A549 (cell line): Measurements from ENCODE around the gene IQCB1. TPM values are rescaled to one million over a fixed set of nuclear protein-coding genes. Genes with fewer than 3 reads are reported as not detected.

Experiments used
- ATAC-seq, 2 experiments: fragments of 200-7000 bp in 1 of 2; fragments of >200 bp in 1 of 2; cut with Nextera tagmentation in 1 of 2; cut with Tn5 transposase in 1 of 2; 3 replicates each; pipeline versions ENCODE4 v1.8.0 to v1.9.1; 2018 to 2020; ENCODE audit warnings: mild to moderate bottlenecking in 1 of 2, moderate library complexity in 1 of 2
- CTCF ChIA-PET: fragments of 300-600 bp; sonication (Branson Sonifier 250); formaldehyde crosslinking; extraction: SDS; loops from one replicate; lab custom pipeline; 2021; ENCODE audit warnings: antibody characterized with exemption, inconsistent platforms; lab: Yijun Ruan, JAX
- POLR2A ChIA-PET: fragments of 350-600 bp; formaldehyde crosslinking; extraction: SDS; loops from one replicate; lab custom pipeline; 2021; ENCODE audit warnings: antibody characterized with exemption, inconsistent platforms; lab: Yijun Ruan, JAX
- DNase-seq, 2 experiments: peaks; one replicate each; pipeline versions ENCODE4 v3.0.0 to v3.0.0-alpha.2; 2011 to 2016; ENCODE audit warnings: low read depth in 1 of 2, low spot score in 1 of 2
- FAIRE-seq: peaks from 2 replicates; lab custom pipeline; 2011; peaks lifted over from hg19 to GRCh38; lab: Jason Lieb, UNC
- H3K27ac ChIP-seq, 2 experiments: fragments of >200 bp; sonication (Bioruptor Twin); formaldehyde crosslinking; 3 replicates each; pipeline ENCODE4 v1.5.1; 2016 to 2017
- H3K4me1 ChIP-seq: fragments of >200 bp; sonication (Bioruptor Twin); formaldehyde crosslinking; 3 replicates; pipeline ENCODE4 v1.6.1; 2016
- H3K4me2 ChIP-seq: fragments of >200 bp; sonication (Bioruptor Twin); formaldehyde crosslinking; 3 replicates; pipeline ENCODE4 v1.6.1; 2016
- H3K4me3 ChIP-seq: fragments of >200 bp; sonication (Bioruptor Twin); formaldehyde crosslinking; 3 replicates; pipeline ENCODE4 v1.5.1; 2016
- H3K9me3 ChIP-seq: fragments of >200 bp; sonication (Bioruptor Twin); formaldehyde crosslinking; 3 replicates; pipeline ENCODE4 v1.6.1; 2016
- ESRRA ChIP-seq: fragments of 150-350 bp; IDR thresholded peaks from 2 replicates; pipeline ENCODE4 v1.6.1; 2014; ENCODE audit warnings: mild to moderate bottlenecking, low read length, borderline replicate concordance
- HDAC2 ChIP-seq: fragments of 200-600 bp; sonication (generic); IDR thresholded peaks from 2 replicates; pipeline ENCODE4 v1.6.1; 2016
- HES2 ChIP-seq: fragments of >200 bp; sonication (Bioruptor Twin); formaldehyde crosslinking; IDR thresholded peaks from 2 replicates; pipeline ENCODE4 v1.6.1; 2016
- HOXA7 ChIP-seq: fragments of 250-450 bp; sonication (Bioruptor Pico); IDR thresholded peaks from 2 replicates; pipeline ENCODE4 v1.5.0; 2020; ENCODE audit warnings: mild to moderate bottlenecking, moderate library complexity
- HOXB13 ChIP-seq: fragments of 250-450 bp; sonication (Bioruptor Pico); IDR thresholded peaks from 2 replicates; pipeline ENCODE4 v1.5.0; 2020; ENCODE audit warnings: low read depth, mild to moderate bottlenecking, moderate library complexity
- JUNB ChIP-seq: fragments of >200 bp; sonication (Bioruptor Twin); formaldehyde crosslinking; IDR thresholded peaks from 2 replicates; pipeline ENCODE4 v1.6.1; 2016
- MAFK ChIP-seq: fragments of 450-650 bp; IDR thresholded peaks from 2 replicates; pipeline ENCODE4 v1.6.1; 2014; ENCODE audit not compliant: partially characterized antibody
- MAZ ChIP-seq: fragments of 150-350 bp; IDR thresholded peaks from 2 replicates; pipeline ENCODE4 v1.6.1; 2014; ENCODE audit warnings: antibody characterized with exemption, low read depth, low read length, borderline replicate concordance
- NR3C1 ChIP-seq: fragments of >200 bp; sonication (Bioruptor Twin); formaldehyde crosslinking; IDR thresholded peaks from 3 replicates; pipeline ENCODE4 v1.6.1; 2017
- POLR2AphosphoS2 ChIP-seq: conservative IDR thresholded peaks from 2 replicates; pipeline ENCODE4 v1.6.1; 2012; ENCODE audit warnings: low read length, improper control_type of control experiment, inconsistent platforms
- SREBF2 ChIP-seq: fragments of 450-650 bp; IDR thresholded peaks from 2 replicates; pipeline ENCODE4 v1.6.1; 2014; ENCODE audit warnings: mild to moderate bottlenecking, moderate library complexity
- TFCP2L1 ChIP-seq: fragments of 250-450 bp; sonication (Bioruptor Pico); IDR thresholded peaks from 2 replicates; pipeline ENCODE4 v1.5.0; 2021; ENCODE audit warnings: mild to moderate bottlenecking
- ZC3H11A ChIP-seq: fragments of 450-650 bp; IDR thresholded peaks from 2 replicates; pipeline ENCODE4 v1.6.1; 2014; ENCODE audit warnings: antibody characterized with exemption, mild to moderate bottlenecking
- ZNF302 ChIP-seq: fragments of 250-450 bp; sonication (Bioruptor Pico); IDR thresholded peaks from 2 replicates; pipeline ENCODE4 v1.9.0; 2021; ENCODE audit warnings: inconsistent platforms, mild to moderate bottlenecking, moderate library complexity
- WGBS: methylation state at CpG from one replicate; pipeline ENCODE4 v1.1.6; 2017; ENCODE audit errors: missing lambda C conversion rate; 5-methylcytosine and 5-hydroxymethylcytosine counted together
- polyA plus RNA-seq, 4 experiments: library from polyadenylated mRNA; depleted of rRNA in 3 of 4; stranded (reverse); fragments of >200 nt; fragmentation: RNase III in 1 of 4; extraction: RNeasy Plus Mini Kit Qiagen cat#74134 plus additional on column Dnase treatment in 1 of 4; gene quantifications; 2 replicates in 3 of 4; 3 replicates in 1 of 4; pipeline ENCODE4 v1.2.3, GENCODE V29; 2011 to 2017
- TF ChIP-seq, protein P1 (sequence below): IDR thresholded peaks from 2 replicates; pipeline ENCODE4 v1.6.1; 2012
- TF ChIP-seq, protein P2 (sequence below): fragments of >200 bp; sonication (Bioruptor Twin); formaldehyde crosslinking; IDR thresholded peaks from 3 replicates; pipeline ENCODE4 v1.5.1; 2016
- TF ChIP-seq, protein P3 (sequence below): fragments of 250-450 bp; sonication (Bioruptor Pico); IDR thresholded peaks from 2 replicates; pipeline ENCODE4 v1.5.0; 2020; ENCODE audit warnings: low read depth, mild to moderate bottlenecking, moderate library complexity

Gene IQCB1
- polyA plus RNA-seq, 2 of the 4 experiments (the other 2 are of a cell fraction) = 22.1 to 34.3 TPM

- H3K4me2 ChIP-seq = no peak overlapping the region
- ChIA-PET POLR2A (no interaction called here), CTCF (interaction anchor here (0.6 to 1.1 kb wide), 2 partner anchors 11 to 155 kb away, joined by 3 to 4 read pairs; no protein-coding TSS in a partner anchor)
- no peak for FAIRE-seq
- DNase-seq = no peak
- peaks cover 14% of the 10 kb centered on the region; the same call in 2 of the 3 replicates for H3K9me3 ChIP-seq
- no peak overlapping the region for H3K27ac ChIP-seq
- H3K4me3 ChIP-seq = no peak overlapping the region
- no peak for TF ChIP-seq ZNF302 (CRISPR knock-in tag)
- TF ChIP-seq ZC3H11A = no peak
- no peak for TF ChIP-seq MAFK
- TF ChIP-seq SREBF2 = no peak
- ATAC-seq = no peak
- H3K4me1 ChIP-seq = no peaks in the 10 kb centered on the region
- WGBS = 94% methylated on average over 3 of the region's 3 CpGs
These were observed 15.6 kb downstream of the IQCB1 start for GRCh38 chr3:121819236-121819635.

DNA sequence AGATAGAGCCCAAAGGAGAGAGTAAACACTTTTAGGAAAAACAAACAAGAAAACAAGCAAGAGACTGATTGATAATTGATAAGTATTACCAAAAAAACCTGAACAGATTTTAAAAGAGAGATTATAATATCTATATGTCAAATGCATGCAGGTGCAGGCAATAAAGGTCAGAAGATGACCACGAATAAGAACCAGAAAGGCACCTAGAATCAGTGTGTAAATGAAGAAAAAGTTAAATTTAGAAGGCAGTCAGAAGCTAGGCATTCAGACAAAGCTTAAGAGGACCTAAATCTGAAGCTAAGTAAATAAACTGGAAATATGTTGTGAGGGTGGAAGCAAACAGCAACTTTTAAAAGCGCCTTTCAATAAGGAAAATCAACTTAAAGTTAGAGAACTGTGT, 16.3 kb downstream of the IQCB1 start:
- WGBS = 84% methylated on average over 2 of the region's 2 CpGs
- Histone ChIP-seq H3K4me3 (no peak overlapping the region), H3K27ac (no peak overlapping the region), H3K9me3 (peaks cover 7% of the 10 kb centered on the region; the same call in 1 of the 3 replicates), H3K4me2 (no peak overlapping the region), H3K4me1 (no peaks in the 10 kb centered on the region)
- POLR2A ChIA-PET = no interaction called here
- DNase-seq (no peak), ATAC-seq (no peak), FAIRE-seq (no peak)
- TF ChIP-seq, protein P1, sequence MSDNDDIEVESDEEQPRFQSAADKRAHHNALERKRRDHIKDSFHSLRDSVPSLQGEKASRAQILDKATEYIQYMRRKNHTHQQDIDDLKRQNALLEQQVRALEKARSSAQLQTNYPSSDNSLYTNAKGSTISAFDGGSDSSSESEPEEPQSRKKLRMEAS = no peak
- TF ChIP-seq POLR2AphosphoS2 = no peak
- CTCF ChIA-PET = interaction anchor here (0.6 to 1.1 kb wide), 2 partner anchors 11 to 155 kb away, joined by 3 to 4 read pairs; no protein-coding TSS in a partner anchor

- Histone ChIP-seq H3K4me2 (no peak overlapping the region), H3K27ac (no peak overlapping the region), H3K9me3 (no peaks in the 10 kb centered on the region; the same call in 2 of the 3 replicates), H3K4me1 (no peaks in the 10 kb centered on the region), H3K4me3 (no peak overlapping the region)
- ATAC-seq = no peak
- TF ChIP-seq, protein P2, sequence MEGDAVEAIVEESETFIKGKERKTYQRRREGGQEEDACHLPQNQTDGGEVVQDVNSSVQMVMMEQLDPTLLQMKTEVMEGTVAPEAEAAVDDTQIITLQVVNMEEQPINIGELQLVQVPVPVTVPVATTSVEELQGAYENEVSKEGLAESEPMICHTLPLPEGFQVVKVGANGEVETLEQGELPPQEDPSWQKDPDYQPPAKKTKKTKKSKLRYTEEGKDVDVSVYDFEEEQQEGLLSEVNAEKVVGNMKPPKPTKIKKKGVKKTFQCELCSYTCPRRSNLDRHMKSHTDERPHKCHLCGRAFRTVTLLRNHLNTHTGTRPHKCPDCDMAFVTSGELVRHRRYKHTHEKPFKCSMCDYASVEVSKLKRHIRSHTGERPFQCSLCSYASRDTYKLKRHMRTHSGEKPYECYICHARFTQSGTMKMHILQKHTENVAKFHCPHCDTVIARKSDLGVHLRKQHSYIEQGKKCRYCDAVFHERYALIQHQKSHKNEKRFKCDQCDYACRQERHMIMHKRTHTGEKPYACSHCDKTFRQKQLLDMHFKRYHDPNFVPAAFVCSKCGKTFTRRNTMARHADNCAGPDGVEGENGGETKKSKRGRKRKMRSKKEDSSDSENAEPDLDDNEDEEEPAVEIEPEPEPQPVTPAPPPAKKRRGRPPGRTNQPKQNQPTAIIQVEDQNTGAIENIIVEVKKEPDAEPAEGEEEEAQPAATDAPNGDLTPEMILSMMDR = no peak
- TF ChIP-seq HDAC2 = no peak
- no peak for TF ChIP-seq JUNB
- no peak for FAIRE-seq
- CTCF ChIA-PET = interaction anchor here (0.7 kb wide), 1 partner anchor 12 kb away, joined by 3 read pairs; no protein-coding TSS in a partner anchor
- POLR2A ChIA-PET = no interaction called here
- DNase-seq = no peak
These were observed 17.1 kb downstream of the IQCB1 start for GRCh38 chr3:121817753-121818152.

DNA sequence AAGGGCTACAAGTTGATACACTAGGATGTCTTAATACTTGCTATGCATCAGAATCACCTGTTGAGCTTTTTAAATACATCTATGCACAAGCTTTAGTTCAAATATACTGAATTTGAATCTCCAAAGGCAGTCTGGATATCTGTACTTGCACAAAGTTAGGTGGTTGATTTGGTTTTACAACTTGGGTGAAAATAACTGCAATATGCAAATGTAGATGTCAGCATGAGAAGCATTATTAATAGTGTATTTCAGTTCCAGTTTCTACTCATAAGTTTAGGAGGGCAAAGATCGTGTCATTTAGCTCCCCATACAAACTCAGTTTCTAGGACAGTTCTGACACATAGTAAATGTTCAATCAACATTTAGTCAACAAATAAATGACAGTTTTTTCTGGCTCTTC, 25.6 kb downstream of the IQCB1 start:
- Histone ChIP-seq H3K27ac (no peak overlapping the region), H3K4me1 (no peaks in the 10 kb centered on the region), H3K9me3 (no peaks in the 10 kb centered on the region), H3K4me3 (no peak overlapping the region), H3K4me2 (no peak overlapping the region)
- ChIA-PET CTCF (no interaction called here), POLR2A (interaction anchor here (0.8 kb wide), 1 partner anchor 13 kb away, joined by 3 read pairs; no protein-coding TSS in a partner anchor)
- ATAC-seq (no peak), FAIRE-seq (no peak), DNase-seq (no peak)
- TF ChIP-seq ZNF302 (CRISPR knock-in tag) (no peak), MAZ (no peak), HDAC2 (no peak), HES2 (no peak), NR3C1 (no peak), HOXB13 (CRISPR knock-in tag) (no peak), ZC3H11A (no peak), ESRRA (no peak), HOXA7 (no peak), TFCP2L1 (no peak)
- TF ChIP-seq, protein P3, sequence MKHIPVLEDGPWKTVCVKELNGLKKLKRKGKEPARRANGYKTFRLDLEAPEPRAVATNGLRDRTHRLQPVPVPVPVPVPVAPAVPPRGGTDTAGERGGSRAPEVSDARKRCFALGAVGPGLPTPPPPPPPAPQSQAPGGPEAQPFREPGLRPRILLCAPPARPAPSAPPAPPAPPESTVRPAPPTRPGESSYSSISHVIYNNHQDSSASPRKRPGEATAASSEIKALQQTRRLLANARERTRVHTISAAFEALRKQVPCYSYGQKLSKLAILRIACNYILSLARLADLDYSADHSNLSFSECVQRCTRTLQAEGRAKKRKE (CRISPR knock-in tag) = no peak
- WGBS = 0% methylated on average over 1 of the region's 1 CpG
